Neural progenitor cell (in vitro differentiated cells): Measurements from ENCODE around the gene EFHD1. TPM values are rescaled to one million over a fixed set of nuclear protein-coding genes. Genes with fewer than 3 reads are reported as not detected.

Source experiments
- DNase-seq: peaks from one replicate; pipeline ENCODE4 v3.0.0-alpha.2; 2016; ENCODE audit warnings: low spot score
- H2AFZ ChIP-seq: fragments of 200-600 bp; sonication (generic); replicated peaks from 2 replicates; pipeline ENCODE4 v1.6.1; 2016; ENCODE audit warnings: antibody characterized with exemption
- H3F3A ChIP-seq: fragments of 200-600 bp; sonication (generic); 2 replicates; pipeline ENCODE4 v1.6.1; 2016; ENCODE audit warnings: antibody characterized with exemption, low read depth
- H3K27ac ChIP-seq: fragments of 200-600 bp; sonication (generic); 2 replicates; pipeline ENCODE4 v1.5.1; 2016; ENCODE audit warnings: mild to moderate bottlenecking
- H3K27me3 ChIP-seq: fragments of 200-600 bp; sonication (generic); 2 replicates; pipeline ENCODE4 v1.6.1; 2016; ENCODE audit warnings: mild to moderate bottlenecking, moderate library complexity
- H3K36me3 ChIP-seq: fragments of 200-600 bp; sonication (generic); 2 replicates; pipeline ENCODE4 v1.5.1; 2016
- H3K4me1 ChIP-seq: fragments of 200-600 bp; sonication (generic); 2 replicates; pipeline ENCODE4 v1.6.1; 2016; ENCODE audit warnings: mixed run types
- H3K4me2 ChIP-seq: fragments of 200-600 bp; sonication (generic); 2 replicates; pipeline ENCODE4 v1.6.1; 2016
- H3K4me3 ChIP-seq: fragments of 200-600 bp; sonication (generic); 2 replicates; pipeline ENCODE4 v1.5.1; 2016
- H3K79me2 ChIP-seq: fragments of 200-600 bp; sonication (generic); 2 replicates; pipeline ENCODE4 v1.6.1; 2016; ENCODE audit warnings: low read depth
- H3K9ac ChIP-seq: fragments of 200-600 bp; sonication (generic); 2 replicates; pipeline ENCODE4 v1.6.1; 2016
- H3K9me3 ChIP-seq: fragments of 200-600 bp; sonication (generic); 2 replicates; pipeline ENCODE4 v1.5.1; 2016; ENCODE audit warnings: low read depth
- H4K20me1 ChIP-seq: fragments of 200-600 bp; sonication (generic); 2 replicates; pipeline ENCODE4 v1.6.1; 2016; ENCODE audit warnings: low read depth
- H3K27ac Mint-ChIP-seq: 3 replicates; pipeline ENCODE4 v1.8.0; 2021; ENCODE audit warnings: mixed read lengths
- H3K27me3 Mint-ChIP-seq: 2 replicates; pipeline ENCODE4 v1.8.0; 2022; ENCODE audit warnings: low read depth, mild to moderate bottlenecking, inconsistent platforms, moderate library complexity, mixed read lengths; ENCODE audit not compliant: insufficient read depth
- H3K36me3 Mint-ChIP-seq: 3 replicates; pipeline ENCODE4 v1.8.0; 2021; ENCODE audit warnings: mixed read lengths
- H3K4me1 Mint-ChIP-seq: 3 replicates; pipeline ENCODE4 v1.8.0; 2021; ENCODE audit warnings: mixed read lengths
- H3K4me3 Mint-ChIP-seq: 3 replicates; pipeline ENCODE4 v1.8.0; 2021; ENCODE audit warnings: mild to moderate bottlenecking, moderate library complexity, mixed read lengths
- H3K9me3 Mint-ChIP-seq: 3 replicates; pipeline ENCODE4 v1.8.0; 2020; ENCODE audit warnings: mixed read lengths
- CTCF ChIP-seq: fragments of 200-600 bp; sonication (generic); IDR thresholded peaks from 2 replicates; pipeline ENCODE4 v1.5.1; 2017; ENCODE audit warnings: antibody characterized with exemption, mild to moderate bottlenecking
- EZH2 ChIP-seq: fragments of 200-600 bp; sonication (generic); IDR thresholded peaks from 2 replicates; pipeline ENCODE4 v1.6.1; 2017; ENCODE audit warnings: antibody characterized with exemption, mild to moderate bottlenecking, moderate library complexity
- EZH2phosphoT487 ChIP-seq: fragments of 200-600 bp; sonication (generic); IDR thresholded peaks from 2 replicates; pipeline ENCODE4 v1.6.1; 2017; ENCODE audit warnings: antibody characterized with exemption
- total RNA-seq: library from RNA; depleted of rRNA; stranded (reverse); fragments of >200 nt; gene quantifications from 2 replicates; pipeline ENCODE4 v1.2.3, GENCODE V29; 2015; ENCODE audit warnings: low replicate concordance

EFHD1 gene
- total RNA-seq, 1 donor from 2014 or later, result 5.9 TPM

- Histone ChIP-seq H3K9ac (no peak overlapping the region), H2AFZ (no peak overlapping the region), H3K4me2 (no peak overlapping the region), H3K79me2 (peaks cover 12% of the 10 kb centered on the region), H3F3A (no peaks in the 10 kb centered on the region), H3K27ac (no peak overlapping the region), H3K4me1 (peaks cover 4% of the 10 kb centered on the region), H3K9me3 (no peaks in the 10 kb centered on the region), H3K27me3 (no peaks in the 10 kb centered on the region), H4K20me1 (peaks cover 9% of the 10 kb centered on the region), H3K4me3 (no peak overlapping the region), H3K36me3 (no peaks in the 10 kb centered on the region)
- no peak overlapping the region for H3K4me3 Mint-ChIP-seq
- DNase-seq, result no peak
- H3K36me3 Mint-ChIP-seq, result no peaks in the 10 kb centered on the region
- H3K4me1 Mint-ChIP-seq, result peaks cover 11% of the 10 kb centered on the region
- H3K27ac Mint-ChIP-seq, result no peak overlapping the region
- no peak for TF ChIP-seq CTCF
- TF ChIP-seq EZH2phosphoT487, result no peak
- TF ChIP-seq EZH2, result no peak
- H3K9me3 Mint-ChIP-seq, result no peaks in the 10 kb centered on the region
- H3K27me3 Mint-ChIP-seq, result peaks cover 10% of the 10 kb centered on the region
Observed at GRCh38 chr2:232693344-232693743, 59.9 kb downstream of the EFHD1 start.

- no peak for TF ChIP-seq EZH2phosphoT487
- H3K4me1 Mint-ChIP-seq, result peaks cover 34% of the 10 kb centered on the region
- Histone ChIP-seq H3K4me3 (peak overlapping the region; percentile 99), H2AFZ (peak overlapping the region; percentile 61), H3K4me2 (peak overlapping the region; percentile 69), H3K27me3 (no peaks in the 10 kb centered on the region), H4K20me1 (peaks cover 30% of the 10 kb centered on the region), H3K27ac (no peak overlapping the region), H3K9me3 (no peaks in the 10 kb centered on the region), H3K4me1 (peaks cover 25% of the 10 kb centered on the region), H3K9ac (no peak overlapping the region), H3K36me3 (no peaks in the 10 kb centered on the region), H3K79me2 (peaks cover 44% of the 10 kb centered on the region), H3F3A (no peaks in the 10 kb centered on the region)
- H3K9me3 Mint-ChIP-seq, result no peaks in the 10 kb centered on the region
- peak overlapping the region; percentile 96 for H3K4me3 Mint-ChIP-seq
- DNase-seq, result no peak
- H3K27me3 Mint-ChIP-seq, result peaks cover 10% of the 10 kb centered on the region
- H3K36me3 Mint-ChIP-seq, result peaks cover 11% of the 10 kb centered on the region
- no peak overlapping the region for H3K27ac Mint-ChIP-seq
Observed at GRCh38 chr2:232696609-232697058, 63.2 kb downstream of the EFHD1 start.

GRCh38 chr2:232697059-232697806 lies 63.8 kb downstream of the EFHD1 start, which contains the start of gene GIGYF2:
GIGYF2 (plus strand) TSS chr2:232697331; CDS start chr2:232735198, 37,867 bp downstream.
- Histone ChIP-seq H3F3A (no peaks in the 10 kb centered on the region), H3K36me3 (no peaks in the 10 kb centered on the region), H4K20me1 (peaks cover 36% of the 10 kb centered on the region), H3K79me2 (peaks cover 50% of the 10 kb centered on the region), H3K4me2 (peak within 1 kb of the TSS; percentile 84), H3K9me3 (no peaks in the 10 kb centered on the region), H3K9ac (peak within 1 kb of the TSS; percentile 98), H3K4me1 (peaks cover 25% of the 10 kb centered on the region), H2AFZ (peak within 1 kb of the TSS; percentile 94), H3K4me3 (peak within 1 kb of the TSS; percentile 99), H3K27me3 (no peaks in the 10 kb centered on the region), H3K27ac (peak within 1 kb of the TSS; percentile 96)
- peak; percentile 97 for DNase-seq
- Mint-ChIP-seq H3K4me1 (peaks cover 34% of the 10 kb centered on the region), H3K36me3 (peaks cover 13% of the 10 kb centered on the region), H3K4me3 (peak within 1 kb of the TSS; percentile 96), H3K27me3 (peaks cover 10% of the 10 kb centered on the region), H3K9me3 (no peaks in the 10 kb centered on the region), H3K27ac (peak within 1 kb of the TSS; percentile 88)
- TF ChIP-seq EZH2 (no peak), EZH2phosphoT487 (no peak), CTCF (peak; percentile 19)

GRCh38 chr2:232697807-232698110 lies 64.4 kb downstream of the EFHD1 start:
- Mint-ChIP-seq H3K4me1 (peaks cover 34% of the 10 kb centered on the region), H3K27me3 (peaks cover 8% of the 10 kb centered on the region), H3K36me3 (peaks cover 16% of the 10 kb centered on the region), H3K9me3 (no peaks in the 10 kb centered on the region), H3K27ac (peak overlapping the region; percentile 88), H3K4me3 (peak overlapping the region; percentile 96)
- Histone ChIP-seq H3K4me2 (peak overlapping the region; percentile 84), H3K9me3 (no peaks in the 10 kb centered on the region), H3K9ac (peak overlapping the region; percentile 98), H3F3A (no peaks in the 10 kb centered on the region), H3K79me2 (peaks cover 56% of the 10 kb centered on the region), H2AFZ (peak overlapping the region; percentile 94), H3K27ac (peak overlapping the region; percentile 96), H3K36me3 (no peaks in the 10 kb centered on the region), H3K4me1 (peaks cover 25% of the 10 kb centered on the region), H4K20me1 (peaks cover 40% of the 10 kb centered on the region), H3K27me3 (no peaks in the 10 kb centered on the region), H3K4me3 (peak overlapping the region; percentile 99)
- DNase-seq, result no peak
- TF ChIP-seq EZH2 (no peak), EZH2phosphoT487 (no peak), CTCF (no peak)
